GM19463 (cell line): ENCODE measurements around the gene ASTN2.

Experiments
- ATAC-seq: cut with Tn5 transposase; IDR thresholded peaks from one replicate; pipeline ENCODE4 v1.9.1; 2021; ENCODE audit warnings: mild to moderate bottlenecking, moderate library complexity; ENCODE audit not compliant: unreplicated experiment

ASTN2 gene

DNA sequence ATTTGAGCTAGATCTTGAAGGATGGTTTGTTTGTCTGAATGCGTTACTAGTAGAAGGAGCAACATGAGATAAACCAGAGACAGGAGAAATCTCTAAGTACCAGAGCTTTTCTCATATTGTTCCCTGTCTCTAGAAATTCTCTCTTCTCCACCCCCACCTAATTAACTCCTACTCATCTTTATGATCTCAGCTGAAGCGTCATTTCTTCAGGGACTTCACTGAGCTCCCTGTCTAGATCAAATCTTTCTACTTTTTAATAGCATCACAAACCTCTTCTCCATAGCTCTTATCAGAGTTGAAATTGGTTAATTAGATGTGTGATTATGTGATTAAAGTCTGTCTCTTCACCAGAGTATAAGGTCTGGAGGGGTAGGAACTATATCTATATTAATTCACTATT is 1035.0 kb downstream of the ASTN2 start:
- no peak for ATAC-seq

DNA sequence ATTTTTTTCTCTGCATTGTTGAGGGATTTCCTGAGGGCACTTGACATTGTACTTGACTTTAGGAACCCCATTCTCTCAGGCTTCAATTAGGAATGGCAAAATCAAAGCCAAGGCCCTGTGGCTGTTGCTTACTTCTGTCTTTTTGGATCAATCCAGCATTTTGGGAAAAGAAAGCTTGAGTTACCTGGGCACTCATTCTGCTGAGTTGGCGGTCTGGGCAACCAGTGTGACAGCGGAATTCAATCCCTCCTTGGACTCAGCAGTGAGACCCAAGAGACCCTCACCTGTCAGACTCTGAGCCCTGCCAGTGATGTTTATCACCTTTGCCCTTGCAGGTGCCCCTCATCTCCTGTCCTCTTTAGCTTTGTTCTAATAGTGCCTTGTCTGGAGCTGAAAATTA is 1036.0 kb downstream of the ASTN2 start:
- no peak for ATAC-seq

DNA sequence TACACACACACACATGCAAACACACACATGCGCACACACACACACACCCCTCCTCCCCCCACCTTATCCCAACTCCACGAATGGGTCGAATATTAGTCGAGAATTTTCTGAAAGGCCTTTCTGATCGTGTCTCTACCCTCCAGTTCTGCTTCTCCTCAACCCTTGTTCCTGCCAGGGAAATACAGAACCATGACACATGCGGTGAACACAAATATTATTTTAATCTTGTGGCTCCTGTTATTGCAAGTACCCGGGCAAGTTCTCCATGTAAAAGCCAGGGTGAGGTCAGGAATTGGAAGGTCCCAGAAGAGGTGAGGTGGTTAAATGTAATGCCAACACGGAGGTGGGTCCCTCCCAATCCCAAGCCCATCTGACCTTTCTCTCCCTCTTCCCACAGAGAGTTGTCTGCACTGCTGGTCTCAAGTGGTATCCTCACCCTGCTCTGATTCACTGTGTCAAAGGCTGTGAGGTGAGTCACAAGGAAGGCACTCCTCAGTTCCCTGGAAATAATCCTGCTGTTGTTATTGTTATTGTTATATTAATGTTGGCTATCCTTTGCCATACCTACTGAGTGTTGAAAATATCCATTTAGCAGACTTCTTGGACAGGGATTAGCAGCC is 1037.6 kb downstream of the ASTN2 start:
- no peak for ATAC-seq
